ENCODE results near the gene AFG3L2. TPM values are rescaled to one million over a fixed set of nuclear protein-coding genes. Genes with fewer than 3 reads are reported as not detected.

The AFG3L2 gene
- total and polyA plus RNA-seq, 2 of the 13 experiments (the other 11 are each of a cell fraction or from before 2014, with no cell fraction given), result 28.6 to 86.9 TPM

DNA sequence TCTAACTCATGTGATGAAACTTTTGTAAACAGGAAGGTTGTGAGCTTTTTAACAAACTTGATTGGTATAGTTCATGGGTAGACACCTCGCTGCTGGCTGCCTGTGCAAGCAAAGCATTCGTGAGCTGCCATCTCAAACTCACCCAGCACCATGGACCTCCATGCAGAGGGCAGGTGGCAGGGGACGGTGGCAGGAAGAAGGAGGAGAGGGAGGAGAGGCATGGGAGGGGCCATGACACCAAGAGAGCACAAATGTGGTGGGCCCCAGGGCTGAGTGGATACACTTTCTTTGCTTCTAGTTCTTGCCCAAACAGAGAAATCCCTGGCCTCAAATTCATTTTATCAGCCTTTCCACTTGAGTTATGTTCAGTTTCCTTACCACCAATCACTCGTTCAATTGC is 29.1 kb downstream of the AFG3L2 start (continued):
- TF ChIP-seq, protein P1, sequence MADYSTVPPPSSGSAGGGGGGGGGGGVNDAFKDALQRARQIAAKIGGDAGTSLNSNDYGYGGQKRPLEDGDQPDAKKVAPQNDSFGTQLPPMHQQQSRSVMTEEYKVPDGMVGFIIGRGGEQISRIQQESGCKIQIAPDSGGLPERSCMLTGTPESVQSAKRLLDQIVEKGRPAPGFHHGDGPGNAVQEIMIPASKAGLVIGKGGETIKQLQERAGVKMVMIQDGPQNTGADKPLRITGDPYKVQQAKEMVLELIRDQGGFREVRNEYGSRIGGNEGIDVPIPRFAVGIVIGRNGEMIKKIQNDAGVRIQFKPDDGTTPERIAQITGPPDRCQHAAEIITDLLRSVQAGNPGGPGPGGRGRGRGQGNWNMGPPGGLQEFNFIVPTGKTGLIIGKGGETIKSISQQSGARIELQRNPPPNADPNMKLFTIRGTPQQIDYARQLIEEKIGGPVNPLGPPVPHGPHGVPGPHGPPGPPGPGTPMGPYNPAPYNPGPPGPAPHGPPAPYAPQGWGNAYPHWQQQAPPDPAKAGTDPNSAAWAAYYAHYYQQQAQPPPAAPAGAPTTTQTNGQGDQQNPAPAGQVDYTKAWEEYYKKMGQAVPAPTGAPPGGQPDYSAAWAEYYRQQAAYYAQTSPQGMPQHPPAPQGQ (CRISPR knock-in tag; IDR thresholded peaks at IDR 0.05; ENCODE audit: borderline replicate concordance), result no peak
- no peak for TF ChIP-seq RARG (CRISPR knock-in tag; IDR thresholded peaks at IDR 0.05; ENCODE audit: low read depth)
- no peak for TF ChIP-seq ZNF674 (CRISPR knock-in tag; IDR thresholded peaks at IDR 0.05; ENCODE audit: low read depth)
- no peak for TF ChIP-seq ZNF264 (CRISPR knock-in tag; IDR thresholded peaks at IDR 0.05)
- no peak for TF ChIP-seq FIP1L1 (IDR thresholded peaks at IDR 0.05; ENCODE audit: borderline replicate concordance, insufficient read depth, low read depth, low read length)
- no peak for TF ChIP-seq NFIC (IDR thresholded peaks at IDR 0.05; ENCODE audit: low read length)
- TF ChIP-seq ZBTB38 (CRISPR knock-in tag; IDR thresholded peaks at IDR 0.05), result no peak
- TF ChIP-seq ZNF557 (CRISPR knock-in tag; IDR thresholded peaks at IDR 0.05), result no peak
- no peak for TF ChIP-seq SOX13 (IDR thresholded peaks at IDR 0.05)
- TF ChIP-seq SOX13 (CRISPR knock-in tag; conservative IDR thresholded peaks at IDR 0.05 in 1 of 2, IDR thresholded peaks at IDR 0.05 in 1 of 2), result no peak

DNA sequence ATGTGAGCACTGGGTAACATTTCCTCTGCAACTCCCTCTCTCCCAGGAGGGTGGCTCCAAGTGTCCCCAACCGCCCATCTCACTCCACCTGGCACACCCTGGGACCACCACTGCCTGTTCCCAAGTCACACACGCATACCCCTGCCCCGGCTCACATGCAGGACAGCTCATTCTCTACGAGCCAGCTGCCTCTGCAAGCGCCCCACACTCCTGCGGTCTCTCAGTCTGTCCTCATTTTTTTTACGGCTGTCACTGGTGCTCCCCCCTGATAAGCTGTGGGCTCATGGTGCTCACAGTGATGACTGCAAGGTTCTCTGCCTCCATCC is 30.8 kb downstream of the AFG3L2 start:
- Histone ChIP-seq H3K27ac (ENCODE audit: extremely low read length, insufficient read depth, low read length) (no peak overlapping the region), H3K9ac (ENCODE audit: insufficient read depth, low read depth, low read length) (no peak overlapping the region), H3K4me3 (replicated peaks in 1 of 3; ENCODE audit: insufficient read depth in 1 of 3, low read depth in 2 of 3, low read length in 3 of 3) (no peak overlapping the region), H3K79me2 (ENCODE audit: insufficient read depth, low read length) (no peaks in the 10 kb centered on the region), H3K9me3 (ENCODE audit: low read length) (no peaks in the 10 kb centered on the region), H3K36me3 (replicated peaks in 1 of 2; ENCODE audit: control insufficient read depth in 1 of 2, insufficient read depth in 2 of 2, low read length in 2 of 2) (peaks cover 32 to 85% of the 10 kb centered on the region in 2 experiments), H3K4me1 (ENCODE audit: insufficient read depth, low read length) (no peaks in the 10 kb centered on the region), H2AFZ (ENCODE audit: low read length) (no peak overlapping the region), H3K27me3 (ENCODE audit: control insufficient read depth in 1 of 2, insufficient read depth in 2 of 2, low read length in 2 of 2) (no peaks in the 10 kb centered on the region), H4K20me1 (ENCODE audit: insufficient read depth, low read length) (no peaks in the 10 kb centered on the region), H3K4me2 (ENCODE audit: low read depth, low read length) (no peak overlapping the region)
- intact Hi-C loops (cut with micrococcal nuclease; ENCODE audit: unreplicated experiment), result no loop called here
- FAIRE-seq (no peak), DNase-seq (ENCODE audit: low spot score) (no peak), ATAC-seq (no peak; the same call in 1 of the 3 replicates)
- ChIA-PET CTCF (ENCODE audit: low intra/inter-chr PET ratio, low total read pairs) (no interaction called here), POLR2A (no interaction called here)
- BruUV-seq (replicated peaks), result no TSS peak
- in situ Hi-C loops (cut with HindIII; ENCODE audit: extremely low pct_ligation_motif_present, low pct_unique_long_range_greater_than_20kb), result no loop called here
- 96% methylated on average over 7 of the region's 7 CpGs for WGBS (ENCODE audit: low lambda C conversion rate)
- TF ChIP-seq ZFP62 (CRISPR knock-in tag; IDR thresholded peaks at IDR 0.05) (no peak), ZNF569 (CRISPR knock-in tag; IDR thresholded peaks at IDR 0.05; ENCODE audit: borderline replicate concordance) (no peak), ZNF34 (CRISPR knock-in tag; IDR thresholded peaks at IDR 0.05; ENCODE audit: borderline replicate concordance) (no peak), SP140L (CRISPR knock-in tag; IDR thresholded peaks at IDR 0.05; ENCODE audit: borderline replicate concordance) (no peak), RBAK (CRISPR knock-in tag; IDR thresholded peaks at IDR 0.05) (no peak), ZNF138 (CRISPR knock-in tag; IDR thresholded peaks at IDR 0.05; ENCODE audit: low read depth) (no peak), MZF1 (CRISPR knock-in tag; IDR thresholded peaks at IDR 0.05; ENCODE audit: borderline replicate concordance) (no peak), CHCHD3 (CRISPR knock-in tag; IDR thresholded peaks at IDR 0.05) (no peak)
- TF ChIP-seq, protein P2, sequence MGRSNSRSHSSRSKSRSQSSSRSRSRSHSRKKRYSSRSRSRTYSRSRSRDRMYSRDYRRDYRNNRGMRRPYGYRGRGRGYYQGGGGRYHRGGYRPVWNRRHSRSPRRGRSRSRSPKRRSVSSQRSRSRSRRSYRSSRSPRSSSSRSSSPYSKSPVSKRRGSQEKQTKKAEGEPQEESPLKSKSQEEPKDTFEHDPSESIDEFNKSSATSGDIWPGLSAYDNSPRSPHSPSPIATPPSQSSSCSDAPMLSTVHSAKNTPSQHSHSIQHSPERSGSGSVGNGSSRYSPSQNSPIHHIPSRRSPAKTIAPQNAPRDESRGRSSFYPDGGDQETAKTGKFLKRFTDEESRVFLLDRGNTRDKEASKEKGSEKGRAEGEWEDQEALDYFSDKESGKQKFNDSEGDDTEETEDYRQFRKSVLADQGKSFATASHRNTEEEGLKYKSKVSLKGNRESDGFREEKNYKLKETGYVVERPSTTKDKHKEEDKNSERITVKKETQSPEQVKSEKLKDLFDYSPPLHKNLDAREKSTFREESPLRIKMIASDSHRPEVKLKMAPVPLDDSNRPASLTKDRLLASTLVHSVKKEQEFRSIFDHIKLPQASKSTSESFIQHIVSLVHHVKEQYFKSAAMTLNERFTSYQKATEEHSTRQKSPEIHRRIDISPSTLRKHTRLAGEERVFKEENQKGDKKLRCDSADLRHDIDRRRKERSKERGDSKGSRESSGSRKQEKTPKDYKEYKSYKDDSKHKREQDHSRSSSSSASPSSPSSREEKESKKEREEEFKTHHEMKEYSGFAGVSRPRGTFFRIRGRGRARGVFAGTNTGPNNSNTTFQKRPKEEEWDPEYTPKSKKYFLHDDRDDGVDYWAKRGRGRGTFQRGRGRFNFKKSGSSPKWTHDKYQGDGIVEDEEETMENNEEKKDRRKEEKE (IDR thresholded peaks at IDR 0.05), result no peak
- TF ChIP-seq, protein P3, sequence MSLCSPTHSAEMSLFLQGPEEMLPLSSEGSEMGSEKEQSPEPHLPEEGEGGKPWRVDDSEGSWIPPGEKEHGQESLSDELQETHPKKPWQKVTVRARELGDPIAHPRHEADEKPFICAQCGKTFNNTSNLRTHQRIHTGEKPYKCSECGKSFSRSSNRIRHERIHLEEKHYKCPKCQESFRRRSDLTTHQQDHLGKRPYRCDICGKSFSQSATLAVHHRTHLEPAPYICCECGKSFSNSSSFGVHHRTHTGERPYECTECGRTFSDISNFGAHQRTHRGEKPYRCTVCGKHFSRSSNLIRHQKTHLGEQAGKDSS (CRISPR knock-in tag; IDR thresholded peaks at IDR 0.05; ENCODE audit: borderline replicate concordance, low read depth), result no peak

All from HepG2 (cell line).